GM12878 (cell line): ENCODE data around the gene MSH3. TPM values are rescaled to one million over a fixed set of nuclear protein-coding genes. Genes with fewer than 3 reads are reported as not detected.

Experiments
- ATAC-seq: fragments of 200-7000 bp; cut with Tn5 transposase; 3 replicates; pipeline ENCODE4 v1.9.1; 2020; ENCODE audit warnings: mild to moderate bottlenecking, moderate library complexity
- BruUV-seq: library from RNA; stranded (reverse); fragments of 400-500 nt; replicated peaks from 2 replicates; lab custom pipeline; 2021; lab: Mats Ljungman, UMichigan
- CTCF ChIA-PET: fragments of 300-600 bp; sonication (Branson Sonifier 250); formaldehyde crosslinking; extraction: SDS; loops from one replicate; lab custom pipeline; 2021; ENCODE audit warnings: inconsistent platforms; lab: Yijun Ruan, JAX
- POLR2A ChIA-PET: fragments of 350-600 bp; formaldehyde crosslinking; extraction: SDS; loops from one replicate; lab custom pipeline; 2021; ENCODE audit warnings: inconsistent platforms; lab: Charles Lee
- RAD21 ChIA-PET: fragments of 300-600 bp; sonication (Branson Sonifier 250); formaldehyde crosslinking; loops from one replicate; lab custom pipeline; 2023; ENCODE audit warnings: antibody characterized with exemption; ENCODE audit not compliant: unreplicated experiment; lab: Charles Lee
- SMC1A ChIA-PET: fragments of 300-600 bp; sonication (Branson Sonifier 250); formaldehyde crosslinking; loops from one replicate; lab custom pipeline; 2023; ENCODE audit not compliant: unreplicated experiment, uncharacterized antibody; lab: Charles Lee
- DNase-seq: peaks from one replicate; pipeline ENCODE4 v3.0.0-alpha.2; 2011; ENCODE audit warnings: low read depth, low spot score
- FAIRE-seq: peaks from 3 replicates; lab custom pipeline; 2011; peaks lifted over from hg19 to GRCh38; lab: Jason Lieb, UNC
- H2AFZ ChIP-seq: 2 replicates; pipeline ENCODE4 v1.6.0; 2011; ENCODE audit warnings: low read depth, low read length, control low read depth; ENCODE audit not compliant: control insufficient read depth
- H3K27ac ChIP-seq: 2 replicates; pipeline ENCODE4 v1.5.1; 2011; ENCODE audit warnings: control low read depth; ENCODE audit not compliant: control insufficient read depth, insufficient read depth
- H3K27me3 ChIP-seq, 2 experiments: replicated peaks in 1 of 2; 2 replicates each; pipeline versions ENCODE4 v1.6.0 to v1.6.1; 2011; ENCODE audit warnings: low read length in 1 of 2; ENCODE audit not compliant: control insufficient read depth in 2 of 2, insufficient read depth in 2 of 2
- H3K36me3 ChIP-seq, 2 experiments: 2 replicates each; pipeline ENCODE4 v1.5.1; 2011; ENCODE audit warnings: low read length in 1 of 2; ENCODE audit not compliant: control insufficient read depth in 2 of 2, insufficient read depth in 2 of 2
- H3K4me1 ChIP-seq: 2 replicates; pipeline ENCODE4 v1.6.1; 2011; ENCODE audit warnings: mild to moderate bottlenecking, low read length, moderate library complexity, mixed read lengths; ENCODE audit not compliant: control insufficient read depth, insufficient read depth
- H3K4me2 ChIP-seq: 2 replicates; pipeline ENCODE4 v1.6.0; 2011; ENCODE audit warnings: control low read depth; ENCODE audit not compliant: control insufficient read depth, insufficient read depth
- H3K4me3 ChIP-seq: fragments of 200-600 bp; sonication (generic); 2 replicates; pipeline ENCODE4 v1.5.1; 2016
- H3K79me2 ChIP-seq: 2 replicates; pipeline ENCODE4 v1.6.0; 2011; ENCODE audit warnings: low read length; ENCODE audit not compliant: control insufficient read depth, insufficient read depth
- H3K9ac ChIP-seq: 2 replicates; pipeline ENCODE4 v1.8.0; 2011; ENCODE audit warnings: low read length, control low read depth, mixed read lengths; ENCODE audit not compliant: control insufficient read depth, insufficient read depth
- H3K9me3 ChIP-seq: replicated peaks from 3 replicates; pipeline ENCODE4 v1.5.1; 2011; ENCODE audit warnings: mild to moderate bottlenecking, low read length; ENCODE audit not compliant: control insufficient read depth, insufficient read depth
- H4K20me1 ChIP-seq: 2 replicates; pipeline ENCODE4 v1.6.0; 2011; ENCODE audit not compliant: control insufficient read depth, insufficient read depth
- CEBPB ChIP-seq, 2 experiments: fragments of 150-350 bp in 1 of 2; IDR thresholded peaks; 2 replicates each; pipeline ENCODE4 v1.6.1; 2012 to 2014; ENCODE audit warnings: low read depth in 2 of 2, low read length in 2 of 2, borderline replicate concordance in 1 of 2, inconsistent platforms in 1 of 2
- HCFC1 ChIP-seq: fragments of 150-350 bp; IDR thresholded peaks from 2 replicates; pipeline ENCODE4 v1.6.1; 2014; ENCODE audit warnings: low read length
- KDM1A ChIP-seq: fragments of 200-600 bp; sonication (generic); IDR thresholded peaks from 2 replicates; pipeline ENCODE4 v1.6.1; 2016; ENCODE audit warnings: borderline replicate concordance
- RCOR1 ChIP-seq: conservative IDR thresholded peaks from 2 replicates; pipeline ENCODE4 v1.6.1; 2012; ENCODE audit warnings: low read depth, low read length, improper control_type of control experiment
- RUNX3 ChIP-seq: IDR thresholded peaks from 2 replicates; pipeline ENCODE4 v1.6.1; 2012; ENCODE audit warnings: low read length, inconsistent platforms
- SMAD1 ChIP-seq: fragments of 450-650 bp; IDR thresholded peaks from 2 replicates; pipeline ENCODE4 v1.6.1; 2018; ENCODE audit warnings: mild to moderate bottlenecking, low read depth; ENCODE audit not compliant: partially characterized antibody
- STAT1 ChIP-seq: fragments of 450-650 bp; conservative IDR thresholded peaks from 2 replicates; pipeline ENCODE4 v1.6.1; 2014; ENCODE audit warnings: antibody characterized with exemption, mild to moderate bottlenecking
- TAF1 ChIP-seq: IDR thresholded peaks from 2 replicates; pipeline ENCODE4 v1.6.1; 2011; ENCODE audit warnings: mild to moderate bottlenecking, low read depth, low read length, borderline replicate concordance
- ZNF592 ChIP-seq: fragments of 450-650 bp; IDR thresholded peaks from 2 replicates; pipeline ENCODE4 v1.6.1; 2017; ENCODE audit warnings: mild to moderate bottlenecking, moderate library complexity
- ZZZ3 ChIP-seq: IDR thresholded peaks from 2 replicates; pipeline ENCODE4 v1.6.1; 2011; ENCODE audit warnings: low read depth; ENCODE audit not compliant: control insufficient read depth, insufficient read length
- WGBS: methylation state at CpG from one replicate; pipeline ENCODE4 v1.1.6; 2016; ENCODE audit warnings: low lambda C conversion rate; ENCODE audit not compliant: insufficient replicate concordance, insufficient coverage; ENCODE audit errors: missing lambda C conversion rate; 5-methylcytosine and 5-hydroxymethylcytosine counted together
- in situ Hi-C: fragments of 300-500 bp; cut with MboI; formaldehyde crosslinking; loops from 9 replicates; pipeline ENCODE4 v1.14.3; 2018; ENCODE audit warnings: mixed read lengths
- intact Hi-C: fragments of 100-400 bp; cut with micrococcal nuclease; formaldehyde crosslinking; loops from one replicate; pipeline ENCODE4 v1.14.2; 2022; ENCODE audit not compliant: unreplicated experiment
- polyA plus RNA-seq, 11 experiments: library from polyadenylated mRNA; depleted of rRNA in 4 of 11; unstranded in 6 of 11; stranded (reverse) in 5 of 11; fragments of >200 nt; fragmentation: Nextera tagmentation in 4 of 11; fragmentation: Illumina TruSeq in 1 of 11; extraction: Ambion mirVana in 4 of 11; extraction: Trizol in 1 of 11; gene quantifications; 1 replicate in 1 of 11; 2 replicates in 10 of 11; pipeline versions ENCODE4 v1.2.1 to v1.2.3, GENCODE V29; 2011 to 2016; ENCODE audit warnings: inconsistent platforms in 2 of 11, missing spikeins in 2 of 11, low read depth in 1 of 11
- total RNA-seq, 4 experiments: library from RNA; depleted of rRNA in 3 of 4; stranded (reverse); fragments of >200 nt in 3 of 4; fragmentation: Illumina TruSeq in 1 of 4; extraction: Trizol in 1 of 4; gene quantifications; 2 replicates each; pipeline versions ENCODE4 v1.2.1 to v1.2.3, GENCODE V29; 2013 to 2021
- TF ChIP-seq, protein P1 (sequence below): IDR thresholded peaks from 2 replicates; pipeline ENCODE4 v1.6.1; 2011; ENCODE audit warnings: mild to moderate bottlenecking, low read depth, low read length, moderate library complexity; ENCODE audit not compliant: insufficient replicate concordance
- TF ChIP-seq, protein P2 (sequence below): fragments of 450-650 bp; IDR thresholded peaks from 2 replicates; pipeline ENCODE4 v1.6.1; 2017; ENCODE audit warnings: mild to moderate bottlenecking, moderate library complexity

Gene MSH3
- total and polyA plus RNA-seq, 10 of the 15 experiments (the other 5 are each of a cell fraction or from before 2014, with no cell fraction given) = 4.7 to 17.5 (median 12.2) TPM

DNA sequence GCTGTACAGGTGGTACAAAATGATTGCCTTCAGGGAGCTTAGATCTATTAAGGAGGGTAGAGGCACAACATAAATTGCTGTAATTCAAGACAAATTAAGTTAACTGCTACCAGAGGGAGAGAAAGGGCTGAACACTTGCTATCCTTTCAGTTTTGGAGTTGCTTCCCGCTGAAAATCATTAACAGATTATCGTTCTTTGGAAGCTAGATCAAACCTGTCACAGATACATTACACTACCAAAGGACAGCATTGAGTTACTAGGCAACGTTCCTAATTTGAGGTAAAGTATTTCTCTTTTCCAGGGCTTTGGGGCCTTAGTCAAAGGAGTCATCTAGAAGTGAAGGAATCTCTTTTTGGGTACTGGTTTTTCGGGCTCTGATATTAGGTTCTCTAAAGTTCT is 85.0 kb downstream of the MSH3 start:
- DNase-seq = no peak
- Histone ChIP-seq H3K4me2 (no peak overlapping the region), H3K27me3 (no peaks in the 10 kb centered on the region), H3K36me3 (peaks cover 5 to 7% of the 10 kb centered on the region in 2 experiments; a peak in 3 of 4 replicates), H3K79me2 (no peaks in the 10 kb centered on the region), H3K4me3 (no peak overlapping the region), H2AFZ (no peak overlapping the region)
- RAD21 ChIA-PET = no interaction called here
- in situ Hi-C loops = no loop called here
- FAIRE-seq = no peak
- ATAC-seq = no peak
- TF ChIP-seq SMAD1 (no peak), KDM1A (no peak), RUNX3 (no peak), ZZZ3 (no peak), RCOR1 (no peak), TAF1 (no peak), STAT1 (no peak), HCFC1 (no peak), CEBPB (IDR thresholded peaks at IDR 0.05; ENCODE audit: borderline replicate concordance in 1 of 2, low read depth in 2 of 2, low read length in 2 of 2) (no peak), ZNF592 (no peak)
- TF ChIP-seq, protein P1, sequence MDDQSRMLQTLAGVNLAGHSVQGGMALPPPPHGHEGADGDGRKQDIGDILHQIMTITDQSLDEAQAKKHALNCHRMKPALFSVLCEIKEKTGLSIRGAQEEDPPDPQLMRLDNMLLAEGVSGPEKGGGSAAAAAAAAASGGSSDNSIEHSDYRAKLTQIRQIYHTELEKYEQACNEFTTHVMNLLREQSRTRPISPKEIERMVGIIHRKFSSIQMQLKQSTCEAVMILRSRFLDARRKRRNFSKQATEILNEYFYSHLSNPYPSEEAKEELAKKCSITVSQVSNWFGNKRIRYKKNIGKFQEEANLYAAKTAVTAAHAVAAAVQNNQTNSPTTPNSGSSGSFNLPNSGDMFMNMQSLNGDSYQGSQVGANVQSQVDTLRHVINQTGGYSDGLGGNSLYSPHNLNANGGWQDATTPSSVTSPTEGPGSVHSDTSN = no peak
- TF ChIP-seq, protein P2, sequence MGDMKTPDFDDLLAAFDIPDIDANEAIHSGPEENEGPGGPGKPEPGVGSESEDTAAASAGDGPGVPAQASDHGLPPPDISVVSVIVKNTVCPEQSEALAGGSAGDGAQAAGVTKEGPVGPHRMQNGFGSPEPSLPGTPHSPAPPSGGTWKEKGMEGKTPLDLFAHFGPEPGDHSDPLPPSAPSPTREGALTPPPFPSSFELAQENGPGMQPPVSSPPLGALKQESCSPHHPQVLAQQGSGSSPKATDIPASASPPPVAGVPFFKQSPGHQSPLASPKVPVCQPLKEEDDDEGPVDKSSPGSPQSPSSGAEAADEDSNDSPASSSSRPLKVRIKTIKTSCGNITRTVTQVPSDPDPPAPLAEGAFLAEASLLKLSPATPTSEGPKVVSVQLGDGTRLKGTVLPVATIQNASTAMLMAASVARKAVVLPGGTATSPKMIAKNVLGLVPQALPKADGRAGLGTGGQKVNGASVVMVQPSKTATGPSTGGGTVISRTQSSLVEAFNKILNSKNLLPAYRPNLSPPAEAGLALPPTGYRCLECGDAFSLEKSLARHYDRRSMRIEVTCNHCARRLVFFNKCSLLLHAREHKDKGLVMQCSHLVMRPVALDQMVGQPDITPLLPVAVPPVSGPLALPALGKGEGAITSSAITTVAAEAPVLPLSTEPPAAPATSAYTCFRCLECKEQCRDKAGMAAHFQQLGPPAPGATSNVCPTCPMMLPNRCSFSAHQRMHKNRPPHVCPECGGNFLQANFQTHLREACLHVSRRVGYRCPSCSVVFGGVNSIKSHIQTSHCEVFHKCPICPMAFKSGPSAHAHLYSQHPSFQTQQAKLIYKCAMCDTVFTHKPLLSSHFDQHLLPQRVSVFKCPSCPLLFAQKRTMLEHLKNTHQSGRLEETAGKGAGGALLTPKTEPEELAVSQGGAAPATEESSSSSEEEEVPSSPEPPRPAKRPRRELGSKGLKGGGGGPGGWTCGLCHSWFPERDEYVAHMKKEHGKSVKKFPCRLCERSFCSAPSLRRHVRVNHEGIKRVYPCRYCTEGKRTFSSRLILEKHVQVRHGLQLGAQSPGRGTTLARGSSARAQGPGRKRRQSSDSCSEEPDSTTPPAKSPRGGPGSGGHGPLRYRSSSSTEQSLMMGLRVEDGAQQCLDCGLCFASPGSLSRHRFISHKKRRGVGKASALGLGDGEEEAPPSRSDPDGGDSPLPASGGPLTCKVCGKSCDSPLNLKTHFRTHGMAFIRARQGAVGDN = no peak
- TF ChIP-seq, all 136 proteins: peak for 0
- H4K20me1 ChIP-seq = no peaks in the 10 kb centered on the region
- H3K27ac ChIP-seq = no peak overlapping the region
- ChIA-PET SMC1A (interaction anchor here (0.7 to 1.3 kb wide), 3 partner anchors 8 to 286 kb away, joined by 3 read pairs; no protein-coding TSS in a partner anchor), CTCF (interaction anchor here (1.0 kb wide), 1 partner anchor 199 kb away, joined by 3 read pairs; no protein-coding TSS in a partner anchor), POLR2A (no interaction called here)
- no peak overlapping the region for H3K9ac ChIP-seq
- H3K4me1 ChIP-seq = no peaks in the 10 kb centered on the region
- no peaks in the 10 kb centered on the region for H3K9me3 ChIP-seq
- no TSS peak for BruUV-seq
- 98% methylated on average over 4 of the region's 4 CpGs for WGBS
- intact Hi-C loops = no loop called here
